Breast epithelium (tissue), 3 donors: ENCODE data around the gene E2F4.

Experiments
- POLR2A ChIP-seq: fragments of 450-650 bp; IDR thresholded peaks from one replicate; pipeline ENCODE4 v1.6.1; 2016; ENCODE audit warnings: antibody characterized with exemption, mild to moderate bottlenecking, moderate library complexity
- TF ChIP-seq, protein P1 (sequence below), 3 donors: fragments of 450-650 bp; IDR thresholded peaks; one replicate each; pipeline ENCODE4 v1.5.1; 2016 to 2017; ENCODE audit warnings: antibody characterized with exemption in 3 of 3, mild to moderate bottlenecking in 3 of 3, moderate library complexity in 3 of 3

DNA sequence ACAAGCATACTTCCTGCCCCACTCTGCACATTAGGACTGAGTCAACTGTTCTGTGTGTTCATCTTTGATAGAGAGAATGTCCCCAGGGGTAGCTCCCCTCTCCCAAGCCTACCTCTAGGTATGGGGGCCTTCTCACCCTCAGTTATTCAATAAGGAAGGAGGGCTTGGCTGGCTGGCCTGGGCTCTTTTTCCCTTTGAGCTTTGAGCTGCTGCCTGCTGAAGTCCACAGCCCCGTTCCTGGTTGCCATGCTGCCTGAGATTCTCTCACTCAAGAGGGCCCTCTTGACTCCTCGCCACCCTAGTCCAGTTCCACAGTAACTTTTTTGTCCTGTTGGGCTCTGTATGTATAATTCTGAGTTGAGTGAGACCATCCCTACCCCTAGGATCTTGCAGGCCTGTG, 46.2 kb upstream of the E2F4 start:
- TF ChIP-seq, protein P1, sequence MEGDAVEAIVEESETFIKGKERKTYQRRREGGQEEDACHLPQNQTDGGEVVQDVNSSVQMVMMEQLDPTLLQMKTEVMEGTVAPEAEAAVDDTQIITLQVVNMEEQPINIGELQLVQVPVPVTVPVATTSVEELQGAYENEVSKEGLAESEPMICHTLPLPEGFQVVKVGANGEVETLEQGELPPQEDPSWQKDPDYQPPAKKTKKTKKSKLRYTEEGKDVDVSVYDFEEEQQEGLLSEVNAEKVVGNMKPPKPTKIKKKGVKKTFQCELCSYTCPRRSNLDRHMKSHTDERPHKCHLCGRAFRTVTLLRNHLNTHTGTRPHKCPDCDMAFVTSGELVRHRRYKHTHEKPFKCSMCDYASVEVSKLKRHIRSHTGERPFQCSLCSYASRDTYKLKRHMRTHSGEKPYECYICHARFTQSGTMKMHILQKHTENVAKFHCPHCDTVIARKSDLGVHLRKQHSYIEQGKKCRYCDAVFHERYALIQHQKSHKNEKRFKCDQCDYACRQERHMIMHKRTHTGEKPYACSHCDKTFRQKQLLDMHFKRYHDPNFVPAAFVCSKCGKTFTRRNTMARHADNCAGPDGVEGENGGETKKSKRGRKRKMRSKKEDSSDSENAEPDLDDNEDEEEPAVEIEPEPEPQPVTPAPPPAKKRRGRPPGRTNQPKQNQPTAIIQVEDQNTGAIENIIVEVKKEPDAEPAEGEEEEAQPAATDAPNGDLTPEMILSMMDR (IDR thresholded peaks at IDR 0.05), result no peak
- TF ChIP-seq POLR2A, result no peak
